ENCODE results near the gene PIPOX. TPM values are rescaled to one million over a fixed set of nuclear protein-coding genes. Genes with fewer than 3 reads are reported as not detected.

Gene PIPOX
- total RNA-seq, 2 donors from 2014 or later, result 4.3 to 7.8 TPM

- Histone ChIP-seq H3K27me3 (replicated peaks; ENCODE audit: insufficient read depth) (no peaks in the 10 kb centered on the region), H3K36me3 (no peaks in the 10 kb centered on the region), H3K27ac (no peak overlapping the region), H3K4me1 (ENCODE audit: control insufficient read depth in 1 of 2, low read depth in 2 of 2) (peaks cover 0 to 4% of the 10 kb centered on the region in 2 donors), H3K9me3 (no peaks in the 10 kb centered on the region), H3K4me3 (no peak overlapping the region)
- ATAC-seq (ENCODE audit: insufficient number of reproducible peaks, low FRiP score, low read depth) (no peak), DNase-seq (ENCODE audit: low spot score) (no peak)
- TF ChIP-seq CTCF (IDR thresholded peaks at IDR 0.05), result no peak
Measured at GRCh38 chr17:29061036-29061435, 18.1 kb downstream of the PIPOX start.

GRCh38 chr17:29062215-29062614 lies 19.3 kb downstream of the PIPOX start:
- Histone ChIP-seq H3K4me1 (ENCODE audit: control insufficient read depth in 1 of 2, low read depth in 2 of 2) (peaks cover 0 to 4% of the 10 kb centered on the region in 2 donors), H3K4me3 (no peak overlapping the region), H3K27ac (no peak overlapping the region), H3K36me3 (no peaks in the 10 kb centered on the region), H3K27me3 (replicated peaks; ENCODE audit: insufficient read depth) (no peaks in the 10 kb centered on the region), H3K9me3 (no peaks in the 10 kb centered on the region)
- TF ChIP-seq CTCF (IDR thresholded peaks at IDR 0.05), result no peak
- DNase-seq (ENCODE audit: low spot score) (no peak), ATAC-seq (ENCODE audit: insufficient number of reproducible peaks, low FRiP score, low read depth) (no peak)

GRCh38 chr17:29063992-29064391 lies 21.1 kb downstream of the PIPOX start:
- TF ChIP-seq CTCF (IDR thresholded peaks at IDR 0.05), result no peak
- no peaks in the 10 kb centered on the region for H3K27me3 ChIP-seq (replicated peaks; ENCODE audit: insufficient read depth)
- no peak for DNase-seq (ENCODE audit: low spot score)
- H3K27ac ChIP-seq, result no peak overlapping the region
- H3K36me3 ChIP-seq, result no peaks in the 10 kb centered on the region
- H3K9me3 ChIP-seq, result no peaks in the 10 kb centered on the region
- H3K4me3 ChIP-seq, result no peak overlapping the region
- H3K4me1 ChIP-seq (ENCODE audit: control insufficient read depth in 1 of 2, low read depth in 2 of 2), result peaks cover 0 to 4% of the 10 kb centered on the region in 2 donors
- ATAC-seq (ENCODE audit: insufficient number of reproducible peaks, low FRiP score, low read depth), result no peak

GRCh38 chr17:29066047-29066446 lies 23.1 kb downstream of the PIPOX start:
- Histone ChIP-seq H3K27ac (no peak overlapping the region), H3K4me3 (no peak overlapping the region), H3K27me3 (replicated peaks; ENCODE audit: insufficient read depth) (no peaks in the 10 kb centered on the region), H3K36me3 (no peaks in the 10 kb centered on the region), H3K9me3 (no peaks in the 10 kb centered on the region), H3K4me1 (ENCODE audit: control insufficient read depth in 1 of 2, low read depth in 2 of 2) (peaks cover 4 to 8% of the 10 kb centered on the region in 2 donors)
- no peak for TF ChIP-seq CTCF (IDR thresholded peaks at IDR 0.05)
- DNase-seq (ENCODE audit: low spot score), result no peak
- ATAC-seq (ENCODE audit: insufficient number of reproducible peaks, low FRiP score, low read depth), result no peak

GRCh38 chr17:29066606-29067005 lies 23.7 kb downstream of the PIPOX start:
- TF ChIP-seq CTCF (IDR thresholded peaks at IDR 0.05), result no peak
- DNase-seq (ENCODE audit: low spot score) (no peak), ATAC-seq (ENCODE audit: insufficient number of reproducible peaks, low FRiP score, low read depth) (no peak)
- Histone ChIP-seq H3K27ac (no peak overlapping the region), H3K4me1 (ENCODE audit: control insufficient read depth in 1 of 2, low read depth in 2 of 2) (peaks cover 4 to 6% of the 10 kb centered on the region in 2 donors), H3K4me3 (no peak overlapping the region), H3K36me3 (no peaks in the 10 kb centered on the region), H3K27me3 (replicated peaks; ENCODE audit: insufficient read depth) (no peaks in the 10 kb centered on the region), H3K9me3 (no peaks in the 10 kb centered on the region)

Data from thoracic aorta (tissue), 2 donors.